ENCODE data around the gene CENPN.

CENPN gene

GRCh38 chr16:80982646-80983045 lies 24.4 kb upstream of the CENPN start:
- no peak for TF ChIP-seq CTCF (conservative IDR thresholded peaks at IDR 0.05; ENCODE audit: low read length)
- H3K4me3 ChIP-seq (ENCODE audit: low read length) = no peak overlapping the region
- no peak for DNase-seq (ENCODE audit: low read depth)

GRCh38 chr16:80984124-80984892 lies 22.7 kb upstream of the CENPN start:
- no peak for DNase-seq (ENCODE audit: low read depth)
- H3K4me3 ChIP-seq (ENCODE audit: low read length) = no peak overlapping the region
- no peak for TF ChIP-seq CTCF (conservative IDR thresholded peaks at IDR 0.05; ENCODE audit: low read length)

- H3K4me3 ChIP-seq (ENCODE audit: low read length) = no peak overlapping the region
- DNase-seq (ENCODE audit: low read depth) = no peak
- no peak for TF ChIP-seq CTCF (conservative IDR thresholded peaks at IDR 0.05; ENCODE audit: low read length)
Measured at GRCh38 chr16:80985611-80986010, 21.4 kb upstream of the CENPN start.

- H3K4me3 ChIP-seq (ENCODE audit: low read length) = no peak overlapping the region
- TF ChIP-seq CTCF (conservative IDR thresholded peaks at IDR 0.05; ENCODE audit: low read length) = no peak
- DNase-seq (ENCODE audit: low read depth) = no peak
Measured at GRCh38 chr16:80986557-80986956, 20.5 kb upstream of the CENPN start.

GRCh38 chr16:80988756-80989155 lies 18.3 kb upstream of the CENPN start:
- no peak overlapping the region for H3K4me3 ChIP-seq (ENCODE audit: low read length)
- no peak for TF ChIP-seq CTCF (conservative IDR thresholded peaks at IDR 0.05; ENCODE audit: low read length)
- no peak for DNase-seq (ENCODE audit: low read depth)

GRCh38 chr16:80989801-80990200 lies 17.2 kb upstream of the CENPN start:
- no peak for TF ChIP-seq CTCF (conservative IDR thresholded peaks at IDR 0.05; ENCODE audit: low read length)
- DNase-seq (ENCODE audit: low read depth) = no peak
- H3K4me3 ChIP-seq (ENCODE audit: low read length) = no peak overlapping the region

GRCh38 chr16:80990577-80990976 lies 16.4 kb upstream of the CENPN start:
- no peak for TF ChIP-seq CTCF (conservative IDR thresholded peaks at IDR 0.05; ENCODE audit: low read length)
- no peak for DNase-seq (ENCODE audit: low read depth)
- no peak overlapping the region for H3K4me3 ChIP-seq (ENCODE audit: low read length)
